Erythroblast (primary cell): ENCODE data around the gene MTR.

ENCODE experiments used
- GATA1 ChIP-seq: IDR thresholded peaks from 2 replicates; pipeline ENCODE4 v1.6.1; 2011; ENCODE audit warnings: low read depth, mild to moderate bottlenecking, control low read depth, low read length, moderate library complexity
- POLR2A ChIP-seq: IDR thresholded peaks from 2 replicates; pipeline ENCODE4 v1.6.1; 2011; ENCODE audit warnings: mild to moderate bottlenecking, low read length

DNA sequence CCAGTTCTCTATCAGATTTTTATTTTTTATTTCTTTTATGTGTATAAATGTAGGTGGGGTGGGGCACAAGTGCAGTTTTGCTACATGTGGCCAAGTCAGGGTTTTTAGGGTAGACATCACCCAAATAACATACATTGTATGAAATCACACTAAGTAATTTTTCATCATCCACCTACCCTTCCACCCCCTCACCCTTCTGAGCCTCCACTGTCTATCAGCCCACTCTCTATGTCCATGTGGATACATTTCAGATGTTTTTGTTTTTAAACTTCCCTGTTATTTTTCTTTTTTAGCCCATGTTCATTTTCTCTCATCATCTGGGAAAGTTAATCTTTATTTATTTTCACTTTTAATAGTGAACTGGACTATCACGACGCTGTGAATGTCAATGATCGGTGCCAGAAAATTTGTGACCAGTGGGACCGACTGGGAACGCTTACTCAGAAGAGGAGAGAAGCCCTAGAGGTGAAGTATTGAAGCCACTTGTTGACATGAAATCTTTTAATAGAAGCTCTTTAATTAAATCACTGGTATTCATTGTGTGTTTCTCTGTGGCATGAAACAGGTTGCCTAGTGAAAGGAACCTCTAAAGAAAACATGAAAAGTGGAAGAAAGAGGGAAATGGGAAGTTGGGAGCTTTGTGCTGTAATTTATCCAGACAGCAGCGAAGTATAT, 47.6 kb upstream of the MTR start:
- TF ChIP-seq POLR2A (no peak), GATA1 (no peak)
